RWPE1 (cell line): ENCODE results near the gene HINT3.

Source experiments
- CTCF ChIA-PET: fragments of 350-600 bp; sonication (Branson Sonifier 250); formaldehyde crosslinking; extraction: SDS; loops from one replicate; lab custom pipeline; 2021; lab: Yijun Ruan, JAX
- POLR2A ChIA-PET: fragments of 400-600 bp; formaldehyde crosslinking; extraction: SDS; loops from one replicate; lab custom pipeline; 2020; ENCODE audit warnings: antibody characterized with exemption; ENCODE audit not compliant: low non-redundant PET; lab: Yijun Ruan, JAX
- DNase-seq: peaks from one replicate; pipeline ENCODE4 v3.0.0; 2012; ENCODE audit warnings: low spot score
- H3K27ac ChIP-seq: fragments of 450-650 bp; 2 replicates; pipeline ENCODE4 v1.5.1; 2017
- CTCF ChIP-seq: fragments of 450-650 bp; conservative IDR thresholded peaks from 2 replicates; pipeline ENCODE4 v1.5.1; 2017; ENCODE audit warnings: low read depth, mild to moderate bottlenecking

Gene HINT3

DNA sequence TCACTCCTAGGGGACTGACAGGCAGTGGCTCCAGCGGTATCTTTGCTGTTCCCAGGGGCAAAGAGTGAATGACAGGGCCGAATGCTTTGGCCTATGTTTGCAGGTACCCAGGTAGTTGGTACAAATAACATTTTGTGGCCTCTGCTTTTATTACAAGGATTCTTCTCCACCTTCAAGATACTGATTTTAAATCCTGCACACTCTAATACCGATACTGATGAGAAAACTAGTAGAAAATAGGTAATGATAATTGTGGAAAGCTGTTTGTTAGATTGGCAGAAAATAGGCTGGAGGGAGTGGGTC, 772 bp downstream of the HINT3 start:
- ChIA-PET CTCF (interaction anchor here (0.5 to 2.1 kb wide), 7 partner anchors 17 to 882 kb away, joined by 3 to 12 read pairs (median 3); no protein-coding TSS in a partner anchor), POLR2A (interaction anchor here (0.9 kb wide), 1 partner anchor 29 kb away, joined by 4 read pairs; the partner anchor contains the start of gene TRMT11)
- TF ChIP-seq CTCF = no peak
- DNase-seq = no peak
- H3K27ac ChIP-seq = peak overlapping the region; percentile 88

DNA sequence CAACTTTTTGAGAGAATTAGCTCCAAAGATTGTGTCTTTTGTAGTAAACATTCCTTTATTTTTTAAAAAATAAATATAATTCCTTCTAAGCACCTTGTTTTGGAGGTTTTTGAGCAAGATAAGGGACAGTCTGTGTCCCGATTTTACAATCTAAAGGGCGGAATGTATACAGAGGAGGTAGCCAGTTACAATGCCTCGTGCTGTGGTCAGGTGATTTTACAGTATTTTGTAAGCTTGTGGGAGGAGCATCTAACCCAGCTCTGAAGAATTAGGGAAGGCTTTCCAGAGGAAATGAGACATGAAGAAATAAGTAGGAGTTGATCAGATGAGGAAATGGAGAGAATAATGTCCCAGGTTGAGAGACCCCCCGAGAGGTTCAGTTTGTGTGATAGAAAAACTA, 1.3 kb downstream of the HINT3 start:
- DNase-seq = peak; percentile 54
- TF ChIP-seq CTCF = no peak
- POLR2A ChIA-PET = interaction anchor here (0.9 kb wide), 1 partner anchor 29 kb away, joined by 4 read pairs; the partner anchor contains the start of gene TRMT11
- CTCF ChIA-PET = interaction anchor here (0.5 to 2.1 kb wide), 5 partner anchors 16 to 883 kb away, joined by 3 to 12 read pairs (median 3); no protein-coding TSS in a partner anchor
- H3K27ac ChIP-seq = no peak overlapping the region

DNA sequence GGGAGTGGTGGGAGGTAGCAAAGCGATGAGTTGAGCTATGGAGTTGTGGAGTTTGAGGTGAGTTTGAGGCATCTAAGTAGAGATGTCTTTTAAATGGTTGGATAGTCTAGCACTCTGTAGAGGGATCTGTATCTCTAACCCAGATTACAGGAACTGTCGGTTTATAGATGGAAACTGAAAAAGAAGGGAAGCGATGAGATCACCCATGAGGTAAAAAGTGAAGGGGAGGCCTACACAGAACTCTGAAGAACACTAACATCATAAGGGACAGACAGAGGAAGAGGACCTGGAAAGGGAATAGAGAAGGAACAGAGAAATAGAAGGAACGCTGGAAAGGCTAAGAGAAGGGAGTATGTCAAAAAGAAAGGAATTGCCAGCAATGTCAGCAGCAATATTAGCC, 2.5 kb downstream of the HINT3 start:
- H3K27ac ChIP-seq = no peak overlapping the region
- no peak for TF ChIP-seq CTCF
- no peak for DNase-seq
- CTCF ChIA-PET = no interaction called here
- POLR2A ChIA-PET = no interaction called here

GRCh38 chr6:125961117-125961516, 4.5 kb downstream of the HINT3 start:
- CTCF ChIA-PET = no interaction called here
- TF ChIP-seq CTCF = no peak
- POLR2A ChIA-PET = no interaction called here
- DNase-seq = no peak
- H3K27ac ChIP-seq = no peak overlapping the region

DNA sequence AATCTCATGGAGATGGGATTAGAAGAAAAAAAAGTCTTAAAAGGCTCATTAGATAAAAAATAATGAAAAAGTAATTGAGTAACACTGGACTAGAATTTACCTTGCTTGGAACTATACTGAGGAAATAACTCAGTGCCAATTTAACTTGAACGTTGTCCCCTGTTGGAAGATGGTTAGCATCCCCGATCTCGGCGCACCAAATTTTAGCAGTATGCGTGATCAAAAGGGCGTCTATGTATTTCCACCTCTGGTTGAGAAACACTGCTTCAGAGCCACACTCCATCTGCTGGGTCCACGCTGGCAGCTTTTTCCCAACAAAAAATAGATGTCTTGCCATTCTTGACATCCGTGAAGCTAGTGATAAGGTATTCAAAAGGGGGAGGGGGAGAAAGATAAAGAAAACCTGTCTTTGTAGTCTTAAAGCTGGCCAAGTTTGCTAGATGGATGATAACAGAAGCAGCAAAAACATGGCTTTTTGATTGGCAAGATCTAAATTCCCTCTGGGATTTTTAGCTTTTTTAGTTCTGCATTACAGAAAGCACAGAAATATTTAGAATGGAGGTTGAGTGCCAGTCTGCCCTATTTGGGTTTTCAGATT, 6.4 kb downstream of the HINT3 start:
- H3K27ac ChIP-seq = no peak overlapping the region
- DNase-seq = no peak
- TF ChIP-seq CTCF = no peak
- ChIA-PET POLR2A (no interaction called here), CTCF (no interaction called here)

GRCh38 chr6:125963817-125964216, 7.2 kb downstream of the HINT3 start:
- CTCF ChIA-PET = no interaction called here

More at GRCh38 chr6:125963817-125964216, 7.2 kb downstream of the HINT3 start:
- H3K27ac ChIP-seq = no peak overlapping the region
- POLR2A ChIA-PET = no interaction called here
- no peak for DNase-seq
- TF ChIP-seq CTCF = no peak
